SH-SY5Y (cell line): ENCODE measurements around the gene HSD11B1L.

ENCODE experiments used
- GATA2 ChIP-seq: IDR thresholded peaks from 2 replicates; pipeline ENCODE4 v1.6.1; 2011; ENCODE audit warnings: mild to moderate bottlenecking, low read depth, low read length
- GATA3 ChIP-seq: IDR thresholded peaks from 2 replicates; pipeline ENCODE4 v1.6.1; 2011; ENCODE audit warnings: low read depth, mild to moderate bottlenecking, low read length, moderate library complexity

Gene HSD11B1L

GRCh38 chr19:5697022-5697889 is 16.4 kb downstream of the HSD11B1L start:
- TF ChIP-seq GATA3 (no peak), GATA2 (no peak)

DNA sequence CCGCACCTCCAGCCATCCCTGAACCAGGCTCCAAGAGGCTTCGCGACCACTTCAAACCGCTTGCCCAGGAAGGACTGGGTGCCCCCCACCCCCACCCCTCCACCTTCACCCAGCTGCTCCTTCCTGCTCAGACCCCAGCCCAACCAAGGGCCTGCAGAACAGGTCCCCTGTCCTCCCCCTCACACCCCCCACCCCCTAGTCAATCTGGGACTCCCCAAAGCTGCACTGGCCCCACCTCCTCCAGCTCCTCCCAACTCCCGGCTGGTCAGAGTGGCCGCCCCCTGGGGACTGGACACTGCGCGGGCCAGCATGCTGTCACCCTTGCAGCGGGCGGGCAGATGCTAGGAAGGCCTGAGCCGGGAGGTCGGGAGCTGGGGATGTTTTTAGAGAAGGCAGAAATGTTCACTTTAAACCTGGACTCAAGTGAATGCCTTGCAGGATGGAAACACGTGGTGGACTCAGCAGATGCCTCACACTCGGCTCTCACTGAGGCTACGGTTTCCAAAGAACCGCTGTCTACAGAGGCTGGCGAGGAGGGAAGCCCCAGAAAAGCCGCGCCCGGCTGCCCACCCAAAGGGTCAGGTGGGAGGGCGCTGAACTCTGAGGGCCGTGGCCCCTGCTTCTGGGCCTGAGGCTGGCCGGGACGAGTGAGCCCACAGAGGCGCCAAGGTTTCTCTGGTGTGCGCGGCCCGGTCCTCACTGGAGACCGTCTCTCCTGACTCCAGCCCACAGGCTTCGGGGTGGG is 17.2 kb downstream of the HSD11B1L start:
- TF ChIP-seq GATA2 (no peak), GATA3 (no peak)

- no peak for TF ChIP-seq GATA3
- no peak for TF ChIP-seq GATA2
Measured at GRCh38 chr19:5698635-5699422, 18.0 kb downstream of the HSD11B1L start.

DNA sequence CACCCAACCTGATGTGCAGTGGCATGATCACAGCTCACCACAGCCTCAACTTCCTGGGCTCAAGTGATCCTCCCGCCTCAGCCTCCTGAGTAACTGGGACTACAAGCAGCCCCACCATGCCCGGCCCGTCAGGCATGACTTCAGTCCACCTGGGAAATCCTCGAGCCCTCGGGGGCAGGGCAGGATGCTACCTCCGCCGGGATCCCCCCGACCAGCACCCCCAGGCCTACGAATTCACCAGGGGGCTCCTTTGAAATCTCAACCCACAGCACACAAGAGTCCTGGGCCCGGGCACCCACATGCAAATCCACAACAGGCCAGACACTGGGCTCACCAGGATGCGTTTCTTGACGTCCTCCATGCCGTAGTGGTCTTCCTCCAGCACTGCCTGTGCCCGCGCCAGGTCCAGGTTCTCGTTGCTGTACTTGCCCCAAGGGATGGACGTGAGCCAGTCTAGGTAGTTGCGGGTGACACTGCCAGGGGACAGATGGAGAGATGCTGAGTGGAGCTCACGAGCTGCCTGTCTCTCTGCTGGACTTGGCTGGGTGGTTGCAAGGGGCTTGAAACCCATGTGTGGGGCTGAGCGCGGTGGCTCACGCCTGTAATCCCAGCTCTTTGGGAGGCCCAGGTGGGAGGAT is 19.7 kb downstream of the HSD11B1L start:
- TF ChIP-seq GATA3 (no peak), GATA2 (no peak)

DNA sequence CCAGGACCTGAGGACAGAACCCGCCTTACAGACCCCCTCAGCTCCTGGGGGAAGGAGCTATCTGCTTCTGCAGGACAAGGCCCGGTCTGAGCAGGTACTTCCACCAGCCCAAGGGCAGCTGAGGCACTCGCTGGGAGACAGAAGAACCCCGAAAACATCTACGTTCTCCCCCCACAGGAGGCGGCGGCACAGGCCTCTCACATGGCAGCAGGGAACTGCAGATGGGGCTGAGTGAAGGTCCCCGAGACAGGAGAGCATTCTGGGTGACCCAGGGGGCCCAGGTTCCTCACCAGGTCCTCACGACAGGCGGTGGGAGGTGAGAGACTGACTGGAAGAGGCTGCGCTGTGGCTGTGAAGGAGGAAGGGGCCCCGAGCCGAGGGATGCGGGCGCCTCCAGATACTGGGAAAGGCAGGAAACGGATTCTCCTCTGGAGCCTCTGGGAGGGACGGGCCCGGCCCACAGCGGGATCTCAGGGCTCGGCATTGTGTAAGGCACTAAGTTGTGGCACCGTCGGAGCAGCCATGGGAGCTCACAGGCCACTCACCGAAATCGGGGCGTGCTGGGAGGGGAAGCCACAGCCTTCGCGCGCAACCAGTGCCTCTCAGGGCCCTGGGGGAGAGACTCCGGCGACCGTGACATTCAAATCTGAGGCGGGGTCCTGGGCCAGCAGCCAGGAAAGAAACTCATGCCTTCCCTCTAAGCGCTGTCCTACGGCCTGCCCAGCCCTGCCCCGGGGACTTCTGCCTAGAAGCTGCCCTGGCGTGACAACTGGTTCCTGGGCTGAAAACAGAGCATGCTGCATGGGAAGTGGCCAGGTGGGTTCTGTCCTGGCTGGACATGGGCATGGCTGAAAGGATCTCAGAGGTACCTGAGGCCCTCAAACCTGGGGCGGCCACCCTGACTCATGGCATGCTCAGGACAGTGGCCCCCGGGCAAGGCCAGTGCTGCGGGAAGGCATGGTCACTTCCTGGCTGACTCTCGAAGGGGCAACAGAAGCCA is 23.3 kb downstream of the HSD11B1L start:
- TF ChIP-seq GATA2, result no peak
- no peak for TF ChIP-seq GATA3

GRCh38 chr19:5705552-5705951 is 24.7 kb downstream of the HSD11B1L start:
- TF ChIP-seq GATA2, result no peak
- no peak for TF ChIP-seq GATA3

DNA sequence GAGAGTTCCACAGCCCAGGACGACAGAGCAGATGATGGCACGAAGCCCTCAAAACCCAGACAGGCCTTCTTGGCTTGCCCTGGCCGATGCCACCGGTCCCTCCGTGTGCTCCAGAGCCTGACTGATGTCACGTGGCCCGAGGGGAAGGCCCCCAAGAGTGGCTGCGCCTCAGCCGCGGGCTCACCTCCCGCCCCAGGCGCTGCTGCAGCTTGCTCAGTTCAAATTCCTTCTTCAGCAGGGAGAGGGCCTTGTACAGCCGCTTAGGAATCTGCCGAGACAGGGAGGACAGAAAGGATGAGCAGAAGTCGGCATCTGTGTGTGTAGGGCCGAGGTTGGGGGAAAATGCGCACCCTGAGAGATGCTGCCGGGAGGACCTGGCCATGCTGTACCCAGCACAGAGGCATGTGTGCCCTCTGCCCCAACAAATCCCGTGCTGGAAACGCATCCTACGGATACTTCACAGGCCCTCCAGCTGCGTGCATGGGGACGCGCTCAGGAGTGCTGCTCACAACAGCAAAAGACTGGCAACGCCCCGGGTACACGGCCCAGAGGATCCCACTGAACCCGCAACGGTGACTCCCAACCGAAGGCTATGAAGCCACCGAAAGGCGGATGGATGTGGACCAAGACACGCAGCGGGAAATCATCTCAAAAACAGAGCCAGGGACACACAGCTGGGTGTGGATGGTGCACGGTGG is 26.2 kb downstream of the HSD11B1L start:
- TF ChIP-seq GATA2 (no peak), GATA3 (no peak)

- TF ChIP-seq GATA3, result no peak
- no peak for TF ChIP-seq GATA2
Measured at GRCh38 chr19:5707576-5708575, 27.0 kb downstream of the HSD11B1L start.

GRCh38 chr19:5711025-5711424 is 30.2 kb downstream of the HSD11B1L start:
- TF ChIP-seq GATA3 (no peak), GATA2 (no peak)

DNA sequence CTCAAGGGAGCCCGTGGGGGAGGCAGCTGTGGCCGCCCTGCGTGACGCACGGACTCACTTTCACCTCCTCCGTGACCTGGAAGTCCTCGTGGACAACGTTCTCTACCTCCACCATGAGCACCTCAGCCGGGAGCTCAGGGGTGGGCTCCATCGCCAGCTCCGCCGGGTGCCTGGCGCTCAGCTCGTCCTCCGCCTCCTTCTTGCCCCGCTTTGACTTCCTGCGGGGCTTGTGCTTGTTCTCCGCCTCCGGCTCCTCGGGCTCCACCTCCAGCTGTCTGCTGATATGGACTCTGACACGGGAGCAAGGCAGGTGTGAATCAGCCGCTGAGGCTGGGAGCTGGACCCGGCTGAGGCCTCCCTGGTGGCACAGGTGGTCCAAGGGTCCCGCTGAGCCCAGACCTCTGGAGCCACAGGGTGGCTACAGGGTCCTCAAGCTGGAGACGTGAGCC is 30.9 kb downstream of the HSD11B1L start:
- no peak for TF ChIP-seq GATA3
- TF ChIP-seq GATA2, result no peak

DNA sequence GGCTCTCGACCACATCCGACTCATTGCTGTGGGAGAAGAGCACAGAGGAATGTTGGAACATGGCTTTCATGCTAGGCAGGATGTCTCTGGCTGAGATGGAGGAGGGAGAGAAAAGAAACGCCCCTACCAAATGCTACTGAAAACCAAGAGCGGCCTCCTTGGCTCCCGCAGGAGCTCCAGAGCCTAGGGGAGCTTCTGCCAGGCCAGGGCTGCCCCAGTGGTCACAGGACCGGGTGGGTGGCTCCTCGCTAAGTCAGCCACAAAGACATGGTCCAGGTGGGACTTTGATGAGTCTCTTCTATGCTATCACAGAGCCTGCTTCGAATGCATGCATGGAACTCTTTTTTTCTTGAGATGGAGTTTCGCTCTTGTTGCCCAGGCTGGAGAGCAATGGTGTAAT is 32.4 kb downstream of the HSD11B1L start:
- TF ChIP-seq GATA3, result no peak
- TF ChIP-seq GATA2, result no peak
